ENCODE results near the gene EIF4G3.
"Not testable (repeated sequence)": the region's sequence is repeated elsewhere in the genome, so short reads cannot be mapped to it uniquely, and the experiment has no call there.

Gene EIF4G3

GRCh38 chr1:21184276-21184675 is 7.6 kb upstream of the EIF4G3 start:
- no peak for DNase-seq

- no peak for DNase-seq
Measured at GRCh38 chr1:21182181-21182731, 5.6 kb upstream of the EIF4G3 start.

GRCh38 chr1:21178271-21178670 is 1.6 kb upstream of the EIF4G3 start:
- DNase-seq = not testable (repeated sequence)

- peak; percentile 51 for DNase-seq
Measured at GRCh38 chr1:21175670-21176581, 771 bp downstream of the EIF4G3 start.

- DNase-seq = peak; percentile 26
Measured at GRCh38 chr1:21175324-21175669, 1.4 kb downstream of the EIF4G3 start.

- no peak for DNase-seq
Measured at GRCh38 chr1:21174654-21175323, 1.9 kb downstream of the EIF4G3 start.

GRCh38 chr1:21174230-21174629 is 2.5 kb downstream of the EIF4G3 start:
- DNase-seq = no peak

- not testable (repeated sequence) for DNase-seq
Measured at GRCh38 chr1:21173096-21173495, 3.6 kb downstream of the EIF4G3 start.

GRCh38 chr1:21170837-21171236 is 5.9 kb downstream of the EIF4G3 start:
- DNase-seq = not testable (repeated sequence)

- no peak for DNase-seq
Measured at GRCh38 chr1:21168444-21168843, 8.3 kb downstream of the EIF4G3 start.

- DNase-seq = no peak
Measured at GRCh38 chr1:21165646-21166045, 11.1 kb downstream of the EIF4G3 start.

- no peak for DNase-seq
Measured at GRCh38 chr1:21165076-21165475, 11.6 kb downstream of the EIF4G3 start.

GRCh38 chr1:21164266-21164665 is 12.4 kb downstream of the EIF4G3 start:
- no peak for DNase-seq

GRCh38 chr1:21162740-21163464 is 13.8 kb downstream of the EIF4G3 start:
- no peak for DNase-seq

GRCh38 chr1:21161842-21162241 is 14.9 kb downstream of the EIF4G3 start:
- DNase-seq = no peak

- DNase-seq = no peak
Measured at GRCh38 chr1:21160263-21160796, 16.4 kb downstream of the EIF4G3 start.

GRCh38 chr1:21157868-21158267 is 18.8 kb downstream of the EIF4G3 start:
- no peak for DNase-seq

GRCh38 chr1:21157054-21157453 is 19.6 kb downstream of the EIF4G3 start:
- DNase-seq = no peak

- no peak for DNase-seq
Measured at GRCh38 chr1:21156019-21156418, 20.7 kb downstream of the EIF4G3 start.

GRCh38 chr1:21154717-21155116 is 22.0 kb downstream of the EIF4G3 start:
- no peak for DNase-seq

- no peak for DNase-seq
Measured at GRCh38 chr1:21153388-21153787, 23.3 kb downstream of the EIF4G3 start.

GRCh38 chr1:21152423-21153100 is 24.1 kb downstream of the EIF4G3 start:
- DNase-seq = no peak

Data from activated CD8-positive, alpha-beta memory T cell treated with anti-CD3 and anti-CD28 coated beads, Interleukin-2, amount 50 U/mL, for 4 hours (primary cell).